H7 (cell line): ENCODE measurements around the gene CHKA. TPM values are rescaled to one million over a fixed set of nuclear protein-coding genes. Genes with fewer than 3 reads are reported as not detected.

Experiments used
- DNase-seq: peaks from one replicate; pipeline ENCODE4 v3.0.0; 2012
- H3K27me3 ChIP-seq: 2 replicates; pipeline ENCODE4 v1.6.0; 2011; ENCODE audit warnings: mild to moderate bottlenecking, low read length; ENCODE audit not compliant: control insufficient read depth, insufficient read depth
- H3K36me3 ChIP-seq: replicated peaks from 2 replicates; pipeline ENCODE4 v1.5.1; 2011; ENCODE audit warnings: low read length; ENCODE audit not compliant: control insufficient read depth, insufficient read depth
- H3K4me3 ChIP-seq: 2 replicates; pipeline ENCODE4 v1.5.1; 2011; ENCODE audit warnings: low read depth, mild to moderate bottlenecking, control low read depth, low read length, moderate library complexity; ENCODE audit not compliant: insufficient read depth
- total RNA-seq: library from RNA; depleted of rRNA; stranded (reverse); fragments of >200 nt; shearing (Covaris generic); gene quantifications from 2 replicates; pipeline ENCODE4 v1.2.3, GENCODE V29; 2014

CHKA gene
- total RNA-seq, 1 experiment from 2014 or later: 28.4 TPM

- DNase-seq: peak; percentile 39
- peaks cover 6% of the 10 kb centered on the region for H3K36me3 ChIP-seq
These were observed 67.0 kb downstream of the CHKA start for GRCh38 chr11:68053981-68054812.

GRCh38 chr11:68053117-68053516, 68.1 kb downstream of the CHKA start:
- no peaks in the 10 kb centered on the region for H3K27me3 ChIP-seq
- no peak overlapping the region for H3K4me3 ChIP-seq
- peaks cover 6% of the 10 kb centered on the region for H3K36me3 ChIP-seq
- DNase-seq: peak; percentile 43

More at GRCh38 chr11:68053981-68054812, 67.0 kb downstream of the CHKA start:
- Histone ChIP-seq H3K27me3 (no peaks in the 10 kb centered on the region), H3K4me3 (no peak overlapping the region)

- peak; percentile 48 for DNase-seq
- Histone ChIP-seq H3K27me3 (no peaks in the 10 kb centered on the region), H3K36me3 (peaks cover 6% of the 10 kb centered on the region), H3K4me3 (no peak overlapping the region)
These were observed 68.9 kb downstream of the CHKA start for GRCh38 chr11:68052137-68052873.

- peak; percentile 81 for DNase-seq
- peaks cover 6% of the 10 kb centered on the region for H3K36me3 ChIP-seq
These were observed 69.7 kb downstream of the CHKA start for GRCh38 chr11:68051191-68052136.

GRCh38 chr11:68050371-68050841, 70.8 kb downstream of the CHKA start:
- H3K4me3 ChIP-seq: no peak overlapping the region
- peak; percentile 69 for DNase-seq
- no peaks in the 10 kb centered on the region for H3K27me3 ChIP-seq
- peaks cover 6% of the 10 kb centered on the region for H3K36me3 ChIP-seq

More at GRCh38 chr11:68051191-68052136, 69.7 kb downstream of the CHKA start:
- no peaks in the 10 kb centered on the region for H3K27me3 ChIP-seq
- H3K4me3 ChIP-seq: no peak overlapping the region

- peaks cover 6% of the 10 kb centered on the region for H3K36me3 ChIP-seq
- no peak overlapping the region for H3K4me3 ChIP-seq
- peak; percentile 74 for DNase-seq
- no peaks in the 10 kb centered on the region for H3K27me3 ChIP-seq
These were observed 71.4 kb downstream of the CHKA start for GRCh38 chr11:68049509-68050370.

GRCh38 chr11:68048681-68049508, 72.3 kb downstream of the CHKA start:
- no peaks in the 10 kb centered on the region for H3K27me3 ChIP-seq
- H3K4me3 ChIP-seq: no peak overlapping the region
- DNase-seq: peak; percentile 69
- peaks cover 5% of the 10 kb centered on the region for H3K36me3 ChIP-seq

- Histone ChIP-seq H3K4me3 (no peak overlapping the region), H3K27me3 (no peaks in the 10 kb centered on the region), H3K36me3 (no peaks in the 10 kb centered on the region)
- peak; percentile 64 for DNase-seq
These were observed 73.5 kb downstream of the CHKA start for GRCh38 chr11:68047437-68048290.

- Histone ChIP-seq H3K27me3 (no peaks in the 10 kb centered on the region), H3K36me3 (no peaks in the 10 kb centered on the region), H3K4me3 (no peak overlapping the region)
- DNase-seq: peak; percentile 65
These were observed 76.3 kb downstream of the CHKA start for GRCh38 chr11:68044898-68045351.

- H3K36me3 ChIP-seq: no peaks in the 10 kb centered on the region
- DNase-seq: peak; percentile 85
- H3K4me3 ChIP-seq: no peak overlapping the region
- H3K27me3 ChIP-seq: no peaks in the 10 kb centered on the region
These were observed 76.9 kb downstream of the CHKA start for GRCh38 chr11:68044145-68044813.

- Histone ChIP-seq H3K27me3 (no peaks in the 10 kb centered on the region), H3K4me3 (no peak overlapping the region), H3K36me3 (no peaks in the 10 kb centered on the region)
- peak; percentile 78 for DNase-seq
These were observed 77.6 kb downstream of the CHKA start for GRCh38 chr11:68043349-68044144.
